ENCODE data around the gene UMPS.
"Not testable (repeated sequence)": the region's sequence is repeated elsewhere in the genome, so short reads cannot be mapped to it uniquely, and the experiment has no call there.

GRCh38 chr3:124757926-124758325 lies 27.7 kb downstream of the UMPS start:
- not testable (repeated sequence) for TF ChIP-seq POLR2AphosphoS5, POLR2A, EP300 (IDR thresholded peaks at IDR 0.05)

Data from suprapubic skin (tissue), 4 donors.